HepG2 (cell line): Measurements from ENCODE around the gene LDLRAD3. TPM values are rescaled to one million over a fixed set of nuclear protein-coding genes. Genes with fewer than 3 reads are reported as not detected.

ENCODE experiments used
- ATAC-seq: fragments of 200-7000 bp; cut with Tn5 transposase; 3 replicates; pipeline ENCODE4 v1.9.1; 2020; ENCODE audit warnings: mild to moderate bottlenecking, moderate library complexity
- BruUV-seq: library from RNA; stranded (reverse); fragments of 400-500 nt; replicated peaks from 2 replicates; lab custom pipeline; 2021; lab: Mats Ljungman, UMichigan
- CTCF ChIA-PET: fragments of 300-600 bp; formaldehyde crosslinking; extraction: SDS; loops from one replicate; lab custom pipeline; 2021; ENCODE audit warnings: low total read pairs, inconsistent platforms, low intra/inter-chr PET ratio; lab: Yijun Ruan, JAX
- POLR2A ChIA-PET: fragments of 350-600 bp; sonication (Branson Sonifier 250); formaldehyde crosslinking; loops from one replicate; lab custom pipeline; 2020; ENCODE audit warnings: antibody characterized with exemption, inconsistent platforms; lab: Yijun Ruan, JAX
- DNase-seq: peaks from one replicate; pipeline ENCODE4 v3.0.0-alpha.2; 2015; ENCODE audit warnings: low spot score
- FAIRE-seq: peaks from 3 replicates; lab custom pipeline; 2011; peaks lifted over from hg19 to GRCh38; lab: Jason Lieb, UNC
- H2AFZ ChIP-seq: one replicate; pipeline ENCODE4 v1.6.1; 2011; ENCODE audit warnings: low read length, inconsistent platforms
- H3K27ac ChIP-seq: fragments of 300-600 bp; 3 replicates; pipeline ENCODE4 v1.8.0; 2011; ENCODE audit warnings: mixed run types, mild to moderate bottlenecking, mixed read lengths, low read length, inconsistent platforms; ENCODE audit not compliant: insufficient read depth; ENCODE audit errors: extremely low read length
- H3K27me3 ChIP-seq, 2 experiments: fragments of 200-600 bp in 1 of 2; 2 replicates in 1 of 2; 3 replicates in 1 of 2; pipeline versions ENCODE4 v1.6.0 to v1.8.0; 2011; ENCODE audit warnings: low read length in 2 of 2, mild to moderate bottlenecking in 2 of 2, moderate library complexity in 2 of 2, inconsistent platforms in 1 of 2; ENCODE audit not compliant: insufficient read depth in 2 of 2, control insufficient read depth in 1 of 2
- H3K36me3 ChIP-seq, 2 experiments: fragments of 200-600 bp in 1 of 2; replicated peaks in 1 of 2; 2 replicates in 1 of 2; 3 replicates in 1 of 2; pipeline versions ENCODE4 v1.5.1 to v1.8.0; 2011; ENCODE audit warnings: low read length in 2 of 2, inconsistent platforms in 1 of 2; ENCODE audit not compliant: insufficient read depth in 2 of 2, control insufficient read depth in 1 of 2
- H3K4me1 ChIP-seq: 2 replicates; pipeline ENCODE4 v1.5.1; 2012; ENCODE audit warnings: low read length, inconsistent platforms; ENCODE audit not compliant: insufficient read depth
- H3K4me2 ChIP-seq: 2 replicates; pipeline ENCODE4 v1.6.0; 2011; ENCODE audit warnings: low read depth, low read length, inconsistent platforms
- H3K4me3 ChIP-seq, 3 experiments: fragments of 200-600 bp in 1 of 3; sonication (generic), shearing (Covaris generic) in 1 of 3; replicated peaks in 1 of 3; 2 replicates each; pipeline ENCODE4 v1.5.1; 2011 to 2016; ENCODE audit warnings: low read length in 3 of 3, inconsistent platforms in 2 of 3, low read depth in 2 of 3, mild to moderate bottlenecking in 2 of 3, control low read depth in 1 of 3, mixed read lengths in 1 of 3; ENCODE audit not compliant: insufficient read depth in 1 of 3
- H3K79me2 ChIP-seq: one replicate; pipeline ENCODE4 v1.6.1; 2011; ENCODE audit warnings: low read length, inconsistent platforms; ENCODE audit not compliant: insufficient read depth
- H3K9ac ChIP-seq: 2 replicates; pipeline ENCODE4 v1.6.0; 2011; ENCODE audit warnings: mild to moderate bottlenecking, low read depth, low read length, inconsistent platforms; ENCODE audit not compliant: insufficient read depth
- H3K9me3 ChIP-seq: 2 replicates; pipeline ENCODE4 v1.5.1; 2012; ENCODE audit warnings: mild to moderate bottlenecking, low read length
- H4K20me1 ChIP-seq: 2 replicates; pipeline ENCODE4 v1.6.0; 2011; ENCODE audit warnings: inconsistent platforms, mild to moderate bottlenecking, low read length, moderate library complexity; ENCODE audit not compliant: insufficient read depth
- FOXP1 ChIP-seq, 2 experiments: fragments of 450-650 bp in 1 of 2; IDR thresholded peaks; 2 replicates each; pipeline ENCODE4 v1.6.1; 2017 to 2018; ENCODE audit warnings: antibody characterized with exemption in 1 of 2
- HNF4G ChIP-seq, 2 experiments: sonication (generic) in 1 of 2; formaldehyde crosslinking in 1 of 2; IDR thresholded peaks; 2 replicates each; pipeline versions ENCODE4 v1.4.0 to v1.6.1; 2011 to 2020; ENCODE audit warnings: borderline replicate concordance in 2 of 2, low read depth in 2 of 2, mild to moderate bottlenecking in 2 of 2, low read length in 1 of 2, missing genetic modification reagents in 1 of 2, moderate library complexity in 1 of 2
- MAF1 ChIP-seq: sonication (generic); formaldehyde crosslinking; IDR thresholded peaks from 2 replicates; pipeline ENCODE4 v1.5.0; 2020; ENCODE audit warnings: missing genetic modification reagents, borderline replicate concordance
- RBAK ChIP-seq: sonication (generic); formaldehyde crosslinking; IDR thresholded peaks from 2 replicates; pipeline ENCODE4 v1.5.1; 2020; ENCODE audit warnings: mild to moderate bottlenecking, missing genetic modification reagents
- SALL1 ChIP-seq: sonication (generic); formaldehyde crosslinking; IDR thresholded peaks from 2 replicates; pipeline ENCODE4 v1.8.0; 2022; ENCODE audit warnings: mild to moderate bottlenecking, missing genetic modification reagents
- WIZ ChIP-seq: sonication (generic); formaldehyde crosslinking; IDR thresholded peaks from 2 replicates; pipeline ENCODE4 v1.5.1; 2020; ENCODE audit warnings: mild to moderate bottlenecking, missing genetic modification reagents
- ZFP36L1 ChIP-seq: sonication (generic); formaldehyde crosslinking; IDR thresholded peaks from 2 replicates; pipeline ENCODE4 v1.8.0; 2022; ENCODE audit warnings: mild to moderate bottlenecking, missing genetic modification reagents, moderate library complexity
- ZKSCAN8 ChIP-seq: IDR thresholded peaks from 2 replicates; pipeline ENCODE4 v1.6.1; 2016; ENCODE audit warnings: borderline replicate concordance, missing genetic modification reagents, missing compliant biosample characterization
- ZMAT3 ChIP-seq: sonication (generic); formaldehyde crosslinking; conservative IDR thresholded peaks from 2 replicates; pipeline ENCODE4 v1.7.0; 2021; ENCODE audit warnings: missing genetic modification reagents
- ZNF34 ChIP-seq: sonication (generic); formaldehyde crosslinking; IDR thresholded peaks from 2 replicates; pipeline ENCODE4 v1.4.0; 2020; ENCODE audit warnings: mild to moderate bottlenecking, missing genetic modification reagents, borderline replicate concordance
- ZNF496 ChIP-seq: sonication (generic); formaldehyde crosslinking; IDR thresholded peaks from 2 replicates; pipeline ENCODE4 v1.8.1; 2023; ENCODE audit warnings: mild to moderate bottlenecking, moderate library complexity, missing genetic modification reagents; ENCODE audit not compliant: insufficient replicate concordance
- ZNF841 ChIP-seq: sonication (generic); formaldehyde crosslinking; IDR thresholded peaks from 2 replicates; pipeline ENCODE4 v1.8.1; 2023; ENCODE audit warnings: missing genetic modification reagents, borderline replicate concordance
- WGBS: methylation state at CpG from one replicate; pipeline ENCODE4 v1.1.6; 2017; ENCODE audit warnings: low lambda C conversion rate; 5-methylcytosine and 5-hydroxymethylcytosine counted together
- in situ Hi-C: cut with HindIII; loops from 2 replicates; pipeline ENCODE4 v1.10.0; 2017; ENCODE audit warnings: low pct_unique_long_range_greater_than_20kb; ENCODE audit not compliant: extremely low pct_ligation_motif_present
- intact Hi-C: fragments of 100-400 bp; cut with micrococcal nuclease; formaldehyde crosslinking; loops from one replicate; pipeline ENCODE4 v1.10.0; 2022; ENCODE audit not compliant: unreplicated experiment
- polyA plus RNA-seq, 8 experiments: library from polyadenylated mRNA; depleted of rRNA in 3 of 8; stranded (reverse) in 7 of 8; unstranded in 1 of 8; fragments of >200 nt; fragmentation: Illumina TruSeq in 4 of 8; extraction: Trizol in 4 of 8; gene quantifications; 2 replicates each; pipeline versions ENCODE4 v1.2.1 to v1.2.3, GENCODE V29; 2011 to 2016; ENCODE audit warnings: low read depth in 4 of 8, missing spikeins in 1 of 8, mixed read lengths in 1 of 8; ENCODE audit not compliant: insufficient read depth in 1 of 8
- total RNA-seq, 5 experiments: library from RNA; depleted of rRNA; stranded (reverse); fragments of >200 nt; fragmentation: Illumina TruSeq; extraction: Trizol; gene quantifications; 2 replicates each; pipeline ENCODE4 v1.2.3, GENCODE V29; 2016; ENCODE audit warnings: low read depth in 1 of 5
- TF ChIP-seq, protein P1 (sequence below): sonication (generic); formaldehyde crosslinking; IDR thresholded peaks from 2 replicates; pipeline ENCODE4 v1.4.0; 2020; ENCODE audit warnings: low read depth, missing genetic modification reagents
- TF ChIP-seq, protein P2 (sequence below): IDR thresholded peaks from 2 replicates; pipeline ENCODE4 v1.6.1; 2016

LDLRAD3 gene
- total and polyA plus RNA-seq, 2 of the 13 experiments (the other 11 are each of a cell fraction or from before 2014, with no cell fraction given): 0.50 to 0.60 TPM

DNA sequence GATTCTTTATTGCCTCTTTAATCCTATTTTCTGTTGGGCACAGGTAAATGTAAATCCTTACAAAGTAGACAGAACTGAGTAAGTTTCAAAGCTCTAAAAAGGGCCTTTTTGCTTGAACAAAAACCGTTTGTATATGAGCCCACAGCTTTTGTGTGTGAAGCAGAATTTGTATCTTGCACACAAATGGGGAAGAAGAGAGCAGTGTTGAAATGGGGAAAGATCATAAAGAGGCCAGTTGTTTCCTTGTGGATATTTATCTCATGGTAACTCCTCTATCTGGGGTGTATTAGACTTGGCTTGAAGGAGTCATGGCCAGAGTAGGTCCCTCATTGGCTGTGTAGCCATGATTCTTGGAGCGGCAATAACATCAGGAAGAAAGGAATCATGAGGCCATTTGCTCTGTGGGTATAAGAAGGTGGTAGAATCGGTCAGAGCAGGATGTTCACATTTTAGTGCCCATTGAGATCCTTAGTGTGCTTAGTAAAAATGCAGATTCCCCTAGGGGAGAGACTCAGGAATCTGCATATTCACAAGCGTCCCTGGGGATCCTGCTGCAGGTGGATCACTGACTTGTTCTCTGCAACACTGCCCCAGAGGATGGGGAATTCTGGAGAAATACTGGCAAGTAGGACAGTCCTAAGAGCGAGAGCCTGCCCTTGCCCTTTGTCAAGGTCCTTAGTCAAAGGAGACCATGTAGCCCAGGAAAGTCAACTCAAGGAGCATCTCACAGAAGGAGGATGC is 126.5 kb downstream of the LDLRAD3 start (continued):
- TF ChIP-seq, protein P1, sequence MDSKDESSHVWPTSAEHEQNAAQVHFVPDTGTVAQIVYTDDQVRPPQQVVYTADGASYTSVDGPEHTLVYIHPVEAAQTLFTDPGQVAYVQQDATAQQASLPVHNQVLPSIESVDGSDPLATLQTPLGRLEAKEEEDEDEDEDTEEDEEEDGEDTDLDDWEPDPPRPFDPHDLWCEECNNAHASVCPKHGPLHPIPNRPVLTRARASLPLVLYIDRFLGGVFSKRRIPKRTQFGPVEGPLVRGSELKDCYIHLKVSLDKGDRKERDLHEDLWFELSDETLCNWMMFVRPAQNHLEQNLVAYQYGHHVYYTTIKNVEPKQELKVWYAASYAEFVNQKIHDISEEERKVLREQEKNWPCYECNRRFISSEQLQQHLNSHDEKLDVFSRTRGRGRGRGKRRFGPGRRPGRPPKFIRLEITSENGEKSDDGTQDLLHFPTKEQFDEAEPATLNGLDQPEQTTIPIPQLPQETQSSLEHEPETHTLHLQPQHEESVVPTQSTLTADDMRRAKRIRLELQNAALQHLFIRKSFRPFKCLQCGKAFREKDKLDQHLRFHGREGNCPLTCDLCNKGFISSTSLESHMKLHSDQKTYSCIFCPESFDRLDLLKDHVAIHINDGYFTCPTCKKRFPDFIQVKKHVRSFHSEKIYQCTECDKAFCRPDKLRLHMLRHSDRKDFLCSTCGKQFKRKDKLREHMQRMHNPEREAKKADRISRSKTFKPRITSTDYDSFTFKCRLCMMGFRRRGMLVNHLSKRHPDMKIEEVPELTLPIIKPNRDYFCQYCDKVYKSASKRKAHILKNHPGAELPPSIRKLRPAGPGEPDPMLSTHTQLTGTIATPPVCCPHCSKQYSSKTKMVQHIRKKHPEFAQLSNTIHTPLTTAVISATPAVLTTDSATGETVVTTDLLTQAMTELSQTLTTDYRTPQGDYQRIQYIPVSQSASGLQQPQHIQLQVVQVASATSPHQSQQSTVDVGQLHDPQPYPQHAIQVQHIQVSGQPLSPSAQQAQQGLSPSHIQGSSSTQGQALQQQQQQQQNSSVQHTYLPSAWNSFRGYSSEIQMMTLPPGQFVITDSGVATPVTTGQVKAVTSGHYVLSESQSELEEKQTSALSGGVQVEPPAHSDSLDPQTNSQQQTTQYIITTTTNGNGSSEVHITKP (CRISPR knock-in tag): no peak
- no peak for TF ChIP-seq RBAK (CRISPR knock-in tag)

DNA sequence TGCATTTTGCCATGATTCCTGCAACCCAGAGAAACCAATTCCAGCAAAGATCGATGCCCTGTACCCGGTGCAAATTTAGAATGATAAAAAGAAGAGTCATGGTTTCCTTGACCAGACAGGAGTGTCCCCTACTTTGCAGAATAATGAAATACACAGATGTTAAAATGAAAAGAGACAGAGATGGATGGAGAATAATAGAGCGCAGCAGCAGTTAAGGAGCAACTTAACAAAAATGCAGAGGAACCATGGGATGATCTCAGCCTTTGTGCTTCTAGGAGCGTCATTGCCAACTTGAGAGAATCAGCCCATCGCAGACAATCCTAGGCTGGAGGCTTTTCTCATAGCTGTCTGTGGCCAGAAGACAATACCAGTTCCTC is 127.1 kb downstream of the LDLRAD3 start:
- no peak for TF ChIP-seq SALL1 (CRISPR knock-in tag)
- no peak for TF ChIP-seq MAF1 (CRISPR knock-in tag)
- TF ChIP-seq ZNF34 (CRISPR knock-in tag): no peak
- no peak for TF ChIP-seq FOXP1 (IDR thresholded peaks at IDR 0.05)
- no peak for TF ChIP-seq FOXP1 (CRISPR knock-in tag; IDR thresholded peaks at IDR 0.05)
- no peak for TF ChIP-seq ZFP36L1 (CRISPR knock-in tag)
- no peak for TF ChIP-seq ZKSCAN8
- no peak for TF ChIP-seq WIZ (CRISPR knock-in tag)
- TF ChIP-seq ZNF496: no peak
- TF ChIP-seq ZMAT3 (CRISPR knock-in tag): no peak
- TF ChIP-seq, protein P2, sequence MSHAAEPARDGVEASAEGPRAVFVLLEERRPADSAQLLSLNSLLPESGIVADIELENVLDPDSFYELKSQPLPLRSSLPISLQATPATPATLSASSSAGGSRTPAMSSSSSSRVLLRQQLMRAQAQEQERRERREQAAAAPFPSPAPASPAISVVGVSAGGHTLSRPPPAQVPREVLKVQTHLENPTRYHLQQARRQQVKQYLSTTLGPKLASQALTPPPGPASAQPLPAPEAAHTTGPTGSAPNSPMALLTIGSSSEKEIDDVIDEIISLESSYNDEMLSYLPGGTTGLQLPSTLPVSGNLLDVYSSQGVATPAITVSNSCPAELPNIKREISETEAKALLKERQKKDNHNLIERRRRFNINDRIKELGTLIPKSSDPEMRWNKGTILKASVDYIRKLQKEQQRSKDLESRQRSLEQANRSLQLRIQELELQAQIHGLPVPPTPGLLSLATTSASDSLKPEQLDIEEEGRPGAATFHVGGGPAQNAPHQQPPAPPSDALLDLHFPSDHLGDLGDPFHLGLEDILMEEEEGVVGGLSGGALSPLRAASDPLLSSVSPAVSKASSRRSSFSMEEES (CRISPR knock-in tag): no peak
- TF ChIP-seq HNF4G (IDR thresholded peaks at IDR 0.05; ENCODE audit: borderline replicate concordance, low read depth, low read length): no peak
- TF ChIP-seq HNF4G (CRISPR knock-in tag; IDR thresholded peaks at IDR 0.05; ENCODE audit: borderline replicate concordance, low read depth): no peak
- no peak for TF ChIP-seq ZNF841 (CRISPR knock-in tag)
- TF ChIP-seq, all 625 proteins: peak for 0
- no peak for FAIRE-seq
- H3K4me2 ChIP-seq: no peak overlapping the region
- peaks cover 1 to 7% of the 10 kb centered on the region in 2 experiments; a peak in 2 of 5 replicates for H3K27me3 ChIP-seq
- in situ Hi-C loops: no loop called here
- H2AFZ ChIP-seq: no peak overlapping the region
- H3K4me1 ChIP-seq: no peaks in the 10 kb centered on the region
- no peaks in the 10 kb centered on the region for H3K79me2 ChIP-seq
- no peaks in the 10 kb centered on the region for H3K36me3 ChIP-seq
- ChIA-PET CTCF (no interaction called here), POLR2A (no interaction called here)
- H3K9ac ChIP-seq: no peak overlapping the region
- BruUV-seq: no TSS peak
- no peaks in the 10 kb centered on the region for H4K20me1 ChIP-seq
- peaks cover 6% of the 10 kb centered on the region; the same call in 1 of the 2 replicates for H3K9me3 ChIP-seq
- no peak overlapping the region for H3K27ac ChIP-seq
- H3K4me3 ChIP-seq: no peak overlapping the region
- 27% methylated on average over 5 of the region's 5 CpGs for WGBS
- DNase-seq: no peak
- no peak for ATAC-seq
- intact Hi-C loops: no loop called here
